ENCODE data around the gene SPEM2.

SPEM2 gene

DNA sequence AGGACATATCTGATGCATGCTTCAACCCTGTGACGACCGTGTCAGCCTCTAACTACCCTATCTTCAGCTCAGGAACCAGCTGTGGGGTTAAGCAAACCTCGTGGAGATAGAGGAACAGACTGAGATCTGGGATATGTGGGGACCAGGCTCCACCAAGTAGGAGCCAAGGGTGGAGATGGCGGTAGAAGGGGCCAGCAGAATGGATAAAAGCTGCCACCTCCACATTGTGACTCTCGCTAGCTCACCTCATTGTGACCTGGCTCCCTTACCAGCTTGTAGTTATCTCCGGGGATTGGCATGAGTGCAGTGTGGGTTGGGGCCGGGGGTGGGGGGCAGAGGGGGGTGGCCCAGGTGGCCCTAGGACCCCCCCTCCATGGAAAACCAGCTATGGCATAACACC lies at the start of gene SPEM2:
TSS of gene SPEM2 (plus strand) at position 301 of the 400 bp plus-strand sequence. CDS start at position 374, 73 bp downstream.
- no peak for DNase-seq (ENCODE audit: low spot score)

DNA sequence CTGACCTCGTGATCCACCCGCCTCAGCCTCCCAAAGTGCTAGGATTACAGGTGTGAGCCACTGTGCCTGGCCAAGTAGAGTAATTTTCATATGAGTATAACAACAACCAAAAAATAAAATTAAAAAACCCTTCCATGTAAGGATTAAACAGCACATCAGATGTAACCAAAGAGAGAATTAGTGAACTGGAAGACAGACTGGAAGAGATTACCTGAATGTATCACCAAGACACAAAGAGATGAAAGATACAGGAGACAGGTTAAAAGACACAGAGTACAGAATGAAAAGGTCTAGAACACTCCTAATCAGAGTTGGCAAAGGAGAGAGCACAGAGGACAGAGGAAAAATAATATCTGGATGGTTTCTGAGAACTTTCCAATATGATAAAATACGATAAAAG lies 46.3 kb upstream of the SPEM2 start:
- DNase-seq (ENCODE audit: low spot score) = no peak

GRCh38 chr17:7380321-7380720 lies 45.1 kb upstream of the SPEM2 start:
- peak; percentile 82 for DNase-seq (ENCODE audit: low spot score)

GRCh38 chr17:7380855-7381683 lies 44.3 kb upstream of the SPEM2 start, which contains the start of gene TNK1:
Gene TNK1 (plus strand): TSS chr17:7381089. CDS start chr17:7382927, 1,838 bp downstream.
- DNase-seq (ENCODE audit: low spot score) = peak; percentile 63

- no peak for DNase-seq (ENCODE audit: low spot score)
Measured at GRCh38 chr17:7382901-7383300, 42.5 kb upstream of the SPEM2 start.

DNA sequence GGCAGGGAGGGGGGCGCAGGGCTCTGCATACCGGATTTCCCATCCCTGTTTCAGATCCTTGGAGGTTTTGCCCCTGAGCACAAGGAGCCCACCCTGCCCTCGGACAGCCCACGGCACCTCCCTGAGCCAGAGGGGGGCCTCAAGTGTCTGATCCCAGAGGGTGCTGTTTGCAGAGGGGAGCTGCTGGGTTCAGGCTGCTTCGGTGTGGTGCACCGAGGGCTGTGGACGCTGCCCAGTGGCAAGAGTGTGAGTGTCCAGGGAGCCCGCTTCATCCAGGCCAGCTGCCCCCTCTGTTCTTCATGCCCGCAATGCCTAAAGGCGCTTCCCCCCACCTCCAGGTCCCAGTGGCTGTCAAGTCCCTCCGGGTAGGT lies 42.1 kb upstream of the SPEM2 start:
- no peak for DNase-seq (ENCODE audit: low spot score)

- DNase-seq (ENCODE audit: low spot score) = peak; percentile 40
Measured at GRCh38 chr17:7383742-7384488, 41.5 kb upstream of the SPEM2 start.

DNA sequence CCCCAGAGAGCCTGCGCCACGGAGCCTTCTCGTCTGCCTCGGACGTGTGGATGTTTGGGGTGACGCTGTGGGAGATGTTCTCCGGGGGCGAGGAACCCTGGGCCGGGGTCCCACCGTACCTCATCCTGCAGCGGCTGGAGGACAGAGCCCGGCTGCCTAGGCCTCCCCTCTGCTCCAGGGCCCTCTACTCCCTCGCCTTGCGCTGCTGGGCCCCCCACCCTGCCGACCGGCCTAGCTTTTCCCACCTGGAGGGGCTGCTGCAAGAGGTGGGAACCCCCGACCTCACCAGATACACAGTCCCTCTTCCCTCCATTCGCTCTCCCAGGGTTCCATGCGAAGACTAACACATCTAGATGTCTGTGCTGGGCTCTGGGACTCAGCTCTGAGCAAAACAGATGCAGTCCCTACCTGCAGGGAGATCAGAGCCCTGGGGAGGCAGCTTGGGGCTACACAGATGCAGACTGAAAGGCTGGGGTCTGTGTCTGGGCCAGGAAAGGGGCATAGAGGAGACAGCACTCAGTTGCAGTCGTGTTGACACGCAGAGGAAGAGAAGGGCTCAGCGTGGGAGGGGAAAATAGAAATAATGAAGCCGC lies 40.8 kb upstream of the SPEM2 start:
- no peak for DNase-seq (ENCODE audit: low spot score)

DNA sequence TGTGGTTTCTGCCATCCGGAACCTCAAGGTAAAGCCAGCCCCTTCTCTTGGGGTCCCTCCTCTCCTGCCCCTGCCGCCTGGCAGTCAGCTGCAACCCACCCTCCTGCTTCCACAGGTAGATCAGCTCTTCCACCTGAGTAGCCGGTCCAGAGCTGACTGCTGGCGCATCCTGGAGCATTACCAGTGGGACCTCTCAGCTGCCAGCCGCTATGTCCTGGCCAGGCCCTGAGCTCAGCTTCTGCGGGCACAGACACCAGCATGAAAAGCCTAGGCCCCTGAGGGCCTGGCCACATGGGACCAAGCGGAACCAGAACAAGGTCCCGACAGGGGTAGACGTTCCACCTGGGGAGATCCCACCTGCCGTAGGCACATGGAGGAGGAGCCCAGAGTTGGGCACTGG lies 36.6 kb upstream of the SPEM2 start:
- no peak for DNase-seq (ENCODE audit: low spot score)

- DNase-seq (ENCODE audit: low spot score) = no peak
Measured at GRCh38 chr17:7389924-7390910, 35.2 kb upstream of the SPEM2 start.

GRCh38 chr17:7391307-7391706 lies 34.1 kb upstream of the SPEM2 start:
- DNase-seq (ENCODE audit: low spot score) = no peak

GRCh38 chr17:7392696-7393612 lies 32.5 kb upstream of the SPEM2 start:
- no peak for DNase-seq (ENCODE audit: low spot score)

- DNase-seq (ENCODE audit: low spot score) = peak; percentile 35
Measured at GRCh38 chr17:7393613-7394451, 31.6 kb upstream of the SPEM2 start.

- peak; percentile 92 for DNase-seq (ENCODE audit: low spot score)
Measured at GRCh38 chr17:7394452-7395191, 30.8 kb upstream of the SPEM2 start, which contains the start of gene PLSCR3. Gene PLSCR3 (minus strand): TSS chr17:7394525. CDS start chr17:7394110, 415 bp downstream.

- DNase-seq (ENCODE audit: low spot score) = no peak
Measured at GRCh38 chr17:7396147-7396546, 29.3 kb upstream of the SPEM2 start.

DNA sequence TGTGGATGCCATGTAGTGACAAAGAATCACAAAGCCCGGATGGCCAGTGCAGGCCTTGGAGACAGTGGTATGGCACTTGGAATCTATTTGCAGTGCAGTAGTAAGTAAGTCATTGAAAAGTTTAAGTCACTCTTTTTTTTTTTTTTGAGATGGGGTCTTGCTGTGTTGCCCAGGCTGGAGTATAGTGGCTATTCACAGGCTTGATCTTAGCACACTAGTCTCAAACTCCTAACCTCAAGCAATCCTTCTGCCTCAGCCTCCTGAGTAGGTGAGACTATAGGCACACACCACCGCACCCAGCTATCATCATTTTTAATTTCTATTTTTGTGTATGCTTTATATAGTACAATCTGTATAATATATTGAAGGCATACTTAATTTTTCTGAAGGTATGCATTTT lies 26.8 kb upstream of the SPEM2 start:
- DNase-seq (ENCODE audit: low spot score) = no peak

- peak; percentile 25 for DNase-seq (ENCODE audit: low spot score)
Measured at GRCh38 chr17:7403043-7403726, 22.2 kb upstream of the SPEM2 start.

GRCh38 chr17:7403727-7403976 lies 21.8 kb upstream of the SPEM2 start:
- peak; percentile 84 for DNase-seq (ENCODE audit: low spot score)
